Prostate gland (tissue), 2 donors: ENCODE results near the gene WNK2.

Experiments used
- POLR2A ChIP-seq: fragments of 450-650 bp; IDR thresholded peaks from one replicate; pipeline ENCODE4 v1.6.1; 2016; ENCODE audit warnings: antibody characterized with exemption, mild to moderate bottlenecking
- POLR2AphosphoS5 ChIP-seq: sonication (generic); formaldehyde crosslinking; IDR thresholded peaks from one replicate; pipeline ENCODE4 v1.6.1; 2017; ENCODE audit warnings: antibody characterized with exemption
- TF ChIP-seq, protein P1 (sequence below), 4 experiments: fragments of 200-600 bp in 2 of 4; fragments of 450-650 bp in 2 of 4; sonication (generic) in 2 of 4; IDR thresholded peaks; 1 replicate in 3 of 4; 2 replicates in 1 of 4; pipeline ENCODE4 v1.5.1; 2016 to 2019; ENCODE audit warnings: antibody characterized with exemption in 4 of 4, mild to moderate bottlenecking in 2 of 4, moderate library complexity in 2 of 4

DNA sequence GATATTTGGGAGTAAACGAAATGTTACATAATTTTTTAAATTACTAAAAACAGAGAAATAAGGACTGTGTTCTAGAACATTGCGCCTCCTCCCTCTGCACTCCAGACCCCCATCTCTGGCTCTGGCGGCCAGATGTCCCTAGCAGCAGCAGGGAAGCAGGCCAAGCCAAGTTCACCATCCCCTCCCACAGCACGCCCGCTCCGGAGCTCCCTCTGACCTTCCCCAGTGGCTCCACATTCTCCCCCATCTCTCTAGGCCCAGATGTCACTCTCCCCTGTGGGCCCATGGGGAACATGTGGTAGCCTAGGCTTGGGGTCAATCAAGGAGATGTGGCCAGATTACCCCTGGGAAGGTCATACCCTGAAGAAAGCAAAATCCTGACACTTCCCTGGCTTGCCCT, 6.3 kb upstream of the WNK2 start:
- TF ChIP-seq, protein P1, sequence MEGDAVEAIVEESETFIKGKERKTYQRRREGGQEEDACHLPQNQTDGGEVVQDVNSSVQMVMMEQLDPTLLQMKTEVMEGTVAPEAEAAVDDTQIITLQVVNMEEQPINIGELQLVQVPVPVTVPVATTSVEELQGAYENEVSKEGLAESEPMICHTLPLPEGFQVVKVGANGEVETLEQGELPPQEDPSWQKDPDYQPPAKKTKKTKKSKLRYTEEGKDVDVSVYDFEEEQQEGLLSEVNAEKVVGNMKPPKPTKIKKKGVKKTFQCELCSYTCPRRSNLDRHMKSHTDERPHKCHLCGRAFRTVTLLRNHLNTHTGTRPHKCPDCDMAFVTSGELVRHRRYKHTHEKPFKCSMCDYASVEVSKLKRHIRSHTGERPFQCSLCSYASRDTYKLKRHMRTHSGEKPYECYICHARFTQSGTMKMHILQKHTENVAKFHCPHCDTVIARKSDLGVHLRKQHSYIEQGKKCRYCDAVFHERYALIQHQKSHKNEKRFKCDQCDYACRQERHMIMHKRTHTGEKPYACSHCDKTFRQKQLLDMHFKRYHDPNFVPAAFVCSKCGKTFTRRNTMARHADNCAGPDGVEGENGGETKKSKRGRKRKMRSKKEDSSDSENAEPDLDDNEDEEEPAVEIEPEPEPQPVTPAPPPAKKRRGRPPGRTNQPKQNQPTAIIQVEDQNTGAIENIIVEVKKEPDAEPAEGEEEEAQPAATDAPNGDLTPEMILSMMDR (IDR thresholded peaks at IDR 0.05): no peak
- TF ChIP-seq POLR2A (no peak), POLR2AphosphoS5 (no peak)
